GM18520 (cell line): Measurements from ENCODE around the gene SRSF9.

ENCODE experiments used
- ATAC-seq: cut with Tn5 transposase; IDR thresholded peaks from one replicate; pipeline ENCODE4 v1.9.1; 2021; ENCODE audit not compliant: unreplicated experiment

The SRSF9 gene

DNA sequence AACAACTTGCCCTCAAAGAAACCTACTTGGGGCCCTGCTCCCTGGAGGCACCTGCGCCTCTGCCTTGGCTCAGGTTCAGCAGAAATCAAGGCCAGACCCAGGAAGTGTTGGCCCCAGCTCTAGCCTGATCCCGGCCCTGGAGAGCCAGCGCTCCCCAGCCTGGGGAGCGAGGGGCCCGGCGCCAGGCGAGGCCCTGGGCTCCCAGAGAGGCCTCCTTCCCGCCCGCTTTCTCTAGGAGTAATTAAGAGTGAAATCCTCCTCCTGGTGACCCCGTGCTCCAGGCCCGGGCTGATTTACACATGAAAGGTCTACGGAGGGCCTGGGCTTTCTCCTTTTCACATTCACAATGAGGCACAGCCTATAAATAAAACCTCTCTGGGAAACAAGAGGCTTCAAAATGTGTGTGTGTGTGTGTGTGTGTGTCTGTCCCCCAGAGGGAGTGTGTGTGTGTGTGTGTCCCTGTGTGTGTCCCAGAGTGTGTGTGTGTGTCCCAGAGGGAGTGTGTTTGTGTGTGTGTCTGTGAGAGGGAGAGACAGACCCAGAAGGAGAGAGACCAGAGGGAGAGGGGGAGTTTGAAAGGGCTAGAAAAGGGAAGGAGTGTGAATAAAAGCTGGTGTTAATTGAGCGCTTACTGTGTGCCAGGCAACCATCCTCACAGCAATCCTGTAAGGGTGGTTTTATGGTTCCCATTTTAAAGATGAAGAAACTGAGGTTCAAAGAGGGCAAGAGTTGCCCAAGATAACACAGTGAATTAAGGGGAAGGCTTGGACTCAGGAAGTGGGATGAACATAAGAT lies 55.5 kb downstream of the SRSF9 start:
- ATAC-seq = no peak

DNA sequence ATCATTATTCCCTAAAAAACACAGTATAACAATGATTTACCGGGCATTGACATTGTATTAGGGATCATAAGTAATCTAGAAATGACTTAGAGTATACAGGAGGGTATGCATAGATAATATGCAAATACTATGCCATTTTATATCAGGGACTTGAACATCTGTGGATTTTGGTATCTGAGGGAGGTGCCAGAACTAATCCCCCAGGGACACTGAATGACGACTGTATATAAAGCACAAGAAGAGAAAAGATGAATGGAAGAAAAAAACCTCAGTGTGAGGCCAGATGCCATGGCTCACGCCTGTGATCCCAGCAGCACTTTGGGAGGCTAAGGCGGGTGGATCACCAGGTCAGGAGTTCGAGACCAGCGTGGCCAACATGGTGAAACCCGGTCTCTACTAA lies 57.1 kb downstream of the SRSF9 start:
- ATAC-seq = no peak
